Panc1 (cell line): ENCODE data around the gene C1QL1.

Experiments used
- CTCF ChIP-seq: fragments of 450-650 bp; IDR thresholded peaks from 2 replicates; pipeline ENCODE4 v1.5.1; 2017; ENCODE audit warnings: mild to moderate bottlenecking
- POLR2AphosphoS5 ChIP-seq: IDR thresholded peaks from 2 replicates; pipeline ENCODE4 v1.6.1; 2012; ENCODE audit warnings: mild to moderate bottlenecking, low read depth, low read length, moderate library complexity
- SIN3A ChIP-seq: IDR thresholded peaks from 2 replicates; pipeline ENCODE4 v1.6.1; 2012; ENCODE audit warnings: low read depth, mild to moderate bottlenecking, low read length, moderate library complexity, borderline replicate concordance; ENCODE audit not compliant: insufficient read depth
- TCF7L2 ChIP-seq: IDR thresholded peaks from 2 replicates; pipeline ENCODE4 v1.6.1; 2011; ENCODE audit warnings: mild to moderate bottlenecking, low read depth, low read length, inconsistent platforms
- TF ChIP-seq, protein P1 (sequence below), 2 experiments: IDR thresholded peaks; 2 replicates each; pipeline ENCODE4 v1.6.1; 2011 to 2012; ENCODE audit warnings: low read depth in 2 of 2, control low read depth in 1 of 2, low read length in 1 of 2, mild to moderate bottlenecking in 1 of 2, moderate library complexity in 1 of 2; ENCODE audit not compliant: insufficient read depth in 1 of 2

DNA sequence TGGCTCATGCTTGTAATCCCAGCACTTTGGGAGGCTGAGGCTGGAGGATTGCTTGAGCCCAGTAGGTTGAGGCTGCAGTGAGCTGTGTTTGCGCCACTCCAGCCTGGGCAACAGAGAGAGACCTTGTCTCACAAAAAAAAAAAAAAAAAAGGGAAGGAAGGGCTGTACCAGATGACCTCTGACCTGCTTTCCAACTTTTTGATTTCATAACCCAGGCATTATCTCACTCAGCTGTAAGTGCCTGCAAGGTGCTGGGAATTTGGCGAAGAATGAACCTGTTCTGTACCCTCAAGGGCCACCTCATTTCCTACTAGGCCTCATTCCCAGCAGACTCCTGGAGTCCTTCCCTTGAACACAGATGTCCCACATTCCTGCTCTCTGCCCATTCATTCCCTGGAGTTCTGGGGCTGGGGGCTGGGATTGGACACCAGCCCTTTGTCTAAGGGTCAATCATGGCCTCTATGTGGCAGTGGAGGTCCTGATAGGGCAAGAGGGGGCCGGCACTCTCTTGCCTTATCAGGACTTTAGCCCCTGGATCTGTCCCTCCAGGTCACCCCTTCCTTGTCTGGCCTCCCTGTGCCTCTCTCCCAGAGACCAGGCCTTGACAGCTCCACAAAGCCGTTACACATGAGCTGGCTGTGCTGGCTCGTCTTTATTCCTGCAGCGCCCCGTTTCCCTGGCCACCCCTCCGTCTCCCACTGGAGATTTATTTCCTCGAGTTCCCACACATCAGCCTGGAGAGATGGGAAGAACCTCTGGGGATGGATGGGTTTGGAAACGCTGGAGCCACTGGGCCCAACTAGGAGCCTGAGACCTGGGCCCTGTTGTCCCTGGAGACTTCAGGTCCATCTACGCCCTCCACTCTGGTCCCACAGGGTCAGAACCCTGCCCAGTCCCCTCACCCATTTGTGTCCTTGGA is 52.0 kb downstream of the C1QL1 start:
- TF ChIP-seq CTCF: no peak
- no peak for TF ChIP-seq TCF7L2
- TF ChIP-seq SIN3A: no peak
- no peak for TF ChIP-seq POLR2AphosphoS5
- TF ChIP-seq, protein P1, sequence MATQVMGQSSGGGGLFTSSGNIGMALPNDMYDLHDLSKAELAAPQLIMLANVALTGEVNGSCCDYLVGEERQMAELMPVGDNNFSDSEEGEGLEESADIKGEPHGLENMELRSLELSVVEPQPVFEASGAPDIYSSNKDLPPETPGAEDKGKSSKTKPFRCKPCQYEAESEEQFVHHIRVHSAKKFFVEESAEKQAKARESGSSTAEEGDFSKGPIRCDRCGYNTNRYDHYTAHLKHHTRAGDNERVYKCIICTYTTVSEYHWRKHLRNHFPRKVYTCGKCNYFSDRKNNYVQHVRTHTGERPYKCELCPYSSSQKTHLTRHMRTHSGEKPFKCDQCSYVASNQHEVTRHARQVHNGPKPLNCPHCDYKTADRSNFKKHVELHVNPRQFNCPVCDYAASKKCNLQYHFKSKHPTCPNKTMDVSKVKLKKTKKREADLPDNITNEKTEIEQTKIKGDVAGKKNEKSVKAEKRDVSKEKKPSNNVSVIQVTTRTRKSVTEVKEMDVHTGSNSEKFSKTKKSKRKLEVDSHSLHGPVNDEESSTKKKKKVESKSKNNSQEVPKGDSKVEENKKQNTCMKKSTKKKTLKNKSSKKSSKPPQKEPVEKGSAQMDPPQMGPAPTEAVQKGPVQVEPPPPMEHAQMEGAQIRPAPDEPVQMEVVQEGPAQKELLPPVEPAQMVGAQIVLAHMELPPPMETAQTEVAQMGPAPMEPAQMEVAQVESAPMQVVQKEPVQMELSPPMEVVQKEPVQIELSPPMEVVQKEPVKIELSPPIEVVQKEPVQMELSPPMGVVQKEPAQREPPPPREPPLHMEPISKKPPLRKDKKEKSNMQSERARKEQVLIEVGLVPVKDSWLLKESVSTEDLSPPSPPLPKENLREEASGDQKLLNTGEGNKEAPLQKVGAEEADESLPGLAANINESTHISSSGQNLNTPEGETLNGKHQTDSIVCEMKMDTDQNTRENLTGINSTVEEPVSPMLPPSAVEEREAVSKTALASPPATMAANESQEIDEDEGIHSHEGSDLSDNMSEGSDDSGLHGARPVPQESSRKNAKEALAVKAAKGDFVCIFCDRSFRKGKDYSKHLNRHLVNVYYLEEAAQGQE (IDR thresholded peaks at IDR 0.05; ENCODE audit: insufficient read depth in 1 of 2, low read depth in 2 of 2, low read length in 1 of 2): no peak
